ENCODE measurements around the gene RPL32. TPM values are rescaled to one million over a fixed set of nuclear protein-coding genes. Genes with fewer than 3 reads are reported as not detected.

RPL32 gene
- total and polyA plus RNA-seq, 9 of the 15 experiments (the other 6 are each of a cell fraction or from before 2014, with no cell fraction given) = 2,738 to 6,200 (median 4,286) TPM

- TF ChIP-seq ZNF318 (IDR thresholded peaks at IDR 0.05; ENCODE audit: borderline replicate concordance in 1 of 2, low read depth in 1 of 2) = peak in 1 of 2 experiments; percentile 98; a peak in 2 of 4 replicates
- TF ChIP-seq CBX5 (IDR thresholded peaks at IDR 0.05; ENCODE audit: borderline replicate concordance, low read depth) = no peak
- no peak for TF ChIP-seq HNRNPL (IDR thresholded peaks at IDR 0.05; ENCODE audit: low read depth, low read length)
- TF ChIP-seq SAFB2 (IDR thresholded peaks at IDR 0.05; ENCODE audit: borderline replicate concordance, low read depth, low read length, severe bottlenecking) = no peak
- TF ChIP-seq MBD2 (IDR thresholded peaks at IDR 0.05; ENCODE audit: borderline replicate concordance, low read depth) = peak; percentile 89
- TF ChIP-seq ZSCAN32 (CRISPR knock-in tag; IDR thresholded peaks at IDR 0.05) = no peak
- no peak for TF ChIP-seq PTTG1 (tag; IDR thresholded peaks at IDR 0.05; ENCODE audit: low read depth)
- TF ChIP-seq ZNF583 (CRISPR knock-in tag; IDR thresholded peaks at IDR 0.05) = no peak
- TF ChIP-seq ZNF785 (CRISPR knock-in tag; IDR thresholded peaks at IDR 0.05) = no peak
- peak; percentile 78 to 87 for TF ChIP-seq MNT (conservative IDR thresholded peaks at IDR 0.05)
- TF ChIP-seq ATF4 (CRISPR knock-in tag; IDR thresholded peaks at IDR 0.05) = no peak
- TF ChIP-seq DPF2 (IDR thresholded peaks at IDR 0.05) = no peak
- peak; percentile 93; the same call in 1 of the 2 replicates for TF ChIP-seq GTF2F1 (IDR thresholded peaks at IDR 0.05; ENCODE audit: low read depth, low read length)
- TF ChIP-seq LCOR (CRISPR knock-in tag; IDR thresholded peaks at IDR 0.05) = peak; percentile 89; the same call in 1 of the 2 replicates
- no peak for TF ChIP-seq EWSR1 (IDR thresholded peaks at IDR 0.05; ENCODE audit: borderline replicate concordance, low read depth, partially characterized antibody)
These were observed at the start of gene RPL32 (continued) for GRCh38 chr3:12841149-12841969.
